Dedifferentiated amniotic fluid mesenchymal stem cell (primary cell): ENCODE measurements around the gene GBGT1.

Experiments used
- DNase-seq: peaks from one replicate; pipeline ENCODE4 v3.0.0-alpha.2; 2016; ENCODE audit errors: extremely low spot score

The GBGT1 gene

DNA sequence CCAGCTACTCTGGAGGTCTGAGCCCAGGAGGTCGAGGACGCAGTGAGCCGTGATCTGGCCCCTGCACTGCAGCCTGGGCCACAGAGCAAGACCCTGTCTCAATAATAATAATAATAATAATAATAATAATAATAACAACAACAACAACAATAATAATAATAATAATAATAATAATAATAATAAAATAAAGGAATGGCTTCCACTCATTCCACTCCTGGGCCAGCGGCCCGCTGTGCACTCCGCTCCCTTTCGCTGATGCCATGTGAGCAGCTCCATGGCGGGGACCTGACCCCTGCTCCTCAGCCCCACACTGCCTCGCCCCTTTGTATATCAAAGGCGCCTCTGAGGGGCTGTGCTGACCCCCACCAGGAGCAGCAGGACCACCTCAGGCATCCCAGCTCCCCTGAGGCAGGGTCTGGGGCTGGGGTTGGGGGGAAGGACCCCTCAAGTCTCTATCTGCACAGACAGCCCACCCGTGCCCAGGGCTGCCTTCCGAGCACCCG is 20.0 kb downstream of the GBGT1 start:
- no peak for DNase-seq

GRCh38 chr9:133142684-133143622 is 20.8 kb downstream of the GBGT1 start:
- DNase-seq = no peak

GRCh38 chr9:133141833-133142595 is 21.7 kb downstream of the GBGT1 start:
- DNase-seq = no peak

DNA sequence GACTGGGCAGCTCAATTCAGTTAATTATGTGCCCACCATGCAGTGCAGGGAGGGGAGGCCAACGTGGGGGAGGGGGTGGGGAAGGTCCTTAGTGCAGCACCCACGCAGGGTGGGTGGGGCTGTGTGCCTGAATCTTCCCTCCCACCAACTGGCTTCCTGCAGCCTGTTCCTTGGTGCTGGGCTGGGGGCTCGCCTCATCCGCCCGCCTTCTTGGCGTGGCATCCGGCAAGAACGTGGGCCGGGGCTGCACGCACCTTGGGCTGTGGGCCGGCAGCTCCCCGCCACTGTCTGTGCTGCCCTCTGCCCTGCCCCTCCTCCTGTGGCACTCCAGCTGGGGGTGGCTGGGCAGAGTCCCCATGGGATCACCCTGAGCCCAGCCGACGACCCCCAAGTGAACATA is 23.1 kb downstream of the GBGT1 start:
- no peak for DNase-seq

DNA sequence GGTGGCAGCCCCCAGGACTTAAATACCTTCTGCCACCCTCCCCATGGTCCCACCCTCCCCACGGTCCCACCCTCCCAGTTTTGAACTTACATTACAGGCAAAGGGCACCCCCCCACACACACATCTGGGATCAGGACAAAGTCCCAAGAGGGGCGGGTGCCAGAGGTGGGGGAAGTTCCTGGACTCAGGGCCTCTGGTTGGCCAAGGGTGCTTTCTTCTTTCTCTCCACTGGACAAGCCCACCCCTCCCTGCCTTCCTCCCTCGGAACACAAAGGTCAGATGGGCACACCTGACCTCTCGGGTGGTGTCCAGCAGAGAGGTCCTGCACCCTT is 23.6 kb downstream of the GBGT1 start:
- no peak for DNase-seq

DNA sequence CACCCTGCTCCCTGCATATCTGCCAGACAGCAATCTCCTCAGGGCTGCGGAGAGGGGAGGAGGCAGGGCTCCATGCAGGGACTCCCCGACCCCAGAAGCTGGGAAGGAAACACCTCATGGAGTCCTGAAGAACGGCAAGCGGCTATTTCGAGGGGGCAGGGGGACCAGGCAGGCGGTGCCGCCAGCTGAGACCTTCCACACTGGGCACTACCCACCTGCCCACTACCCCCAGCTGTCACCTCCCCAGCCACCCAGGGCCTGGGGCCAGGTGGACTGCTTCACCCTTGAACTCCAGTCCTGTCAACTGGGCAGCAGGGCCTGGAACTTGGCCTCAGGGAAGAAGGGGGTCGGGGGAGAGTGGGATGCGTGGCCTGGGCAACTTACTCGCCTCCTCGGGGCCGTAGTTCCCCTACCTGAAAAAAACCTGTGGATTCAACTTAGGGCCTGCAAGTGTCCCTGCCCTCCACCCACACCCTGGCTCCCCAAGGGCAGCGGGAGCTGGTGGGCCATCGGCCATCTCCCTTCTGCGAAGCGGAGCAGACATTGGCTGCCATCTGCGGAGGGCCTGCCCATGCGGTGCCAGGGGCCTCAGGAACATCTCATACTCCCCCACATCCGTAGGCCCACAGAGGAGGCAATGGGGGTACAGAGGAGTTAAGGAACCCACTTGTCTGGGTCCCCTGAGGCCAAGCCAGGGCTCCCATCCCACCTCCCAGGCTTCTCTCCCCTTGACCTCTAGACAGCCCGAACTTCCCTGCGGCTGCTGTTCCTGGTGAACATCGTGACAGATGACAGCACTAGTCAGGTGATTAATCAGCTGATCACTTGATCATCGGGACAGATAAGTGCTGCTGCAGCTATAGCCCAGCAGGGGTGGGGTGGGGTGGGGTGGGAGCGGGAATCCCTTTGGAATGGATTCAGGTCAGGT is 24.2 kb downstream of the GBGT1 start:
- no peak for DNase-seq

- no peak for DNase-seq
These were observed 26.1 kb downstream of the GBGT1 start for GRCh38 chr9:133137451-133138231.

GRCh38 chr9:133135146-133135745 is 28.5 kb downstream of the GBGT1 start:
- peak; percentile 48 for DNase-seq

GRCh38 chr9:133134388-133135145 is 29.1 kb downstream of the GBGT1 start:
- DNase-seq = no peak

DNA sequence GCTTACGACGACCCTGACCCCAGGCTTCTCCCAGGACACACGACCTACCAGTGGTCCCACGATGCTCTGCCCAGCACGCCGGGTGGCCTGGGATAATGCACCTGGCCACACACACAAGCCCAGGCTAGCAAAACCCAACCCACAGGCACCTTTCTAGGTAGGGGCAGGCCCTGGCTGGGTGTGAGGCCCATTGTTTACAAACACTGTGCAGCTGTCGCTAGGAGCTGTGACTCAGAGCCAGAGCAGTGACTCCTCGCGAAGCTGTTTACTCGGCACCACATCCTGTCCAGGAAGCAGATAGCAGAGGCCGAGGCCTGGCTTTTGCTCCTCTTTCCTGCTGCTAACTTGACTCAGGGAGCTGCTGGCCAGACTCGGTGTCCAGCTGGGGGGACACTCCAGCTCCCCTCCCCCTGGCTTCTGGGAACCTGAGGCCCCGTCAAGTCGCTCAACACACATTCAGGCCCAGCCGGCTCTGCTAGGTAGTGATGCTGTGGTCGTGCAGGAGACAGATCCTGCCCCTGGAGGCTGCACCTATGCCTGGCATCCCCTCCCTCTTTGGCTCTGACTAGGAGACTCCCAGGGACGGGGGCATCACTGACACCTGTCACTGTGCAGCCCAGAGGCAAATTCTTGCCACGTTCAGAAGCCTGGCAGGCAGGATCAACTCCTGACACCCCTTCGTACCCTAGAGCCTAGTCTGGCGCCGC is 29.9 kb downstream of the GBGT1 start:
- DNase-seq = peak; percentile 86

DNA sequence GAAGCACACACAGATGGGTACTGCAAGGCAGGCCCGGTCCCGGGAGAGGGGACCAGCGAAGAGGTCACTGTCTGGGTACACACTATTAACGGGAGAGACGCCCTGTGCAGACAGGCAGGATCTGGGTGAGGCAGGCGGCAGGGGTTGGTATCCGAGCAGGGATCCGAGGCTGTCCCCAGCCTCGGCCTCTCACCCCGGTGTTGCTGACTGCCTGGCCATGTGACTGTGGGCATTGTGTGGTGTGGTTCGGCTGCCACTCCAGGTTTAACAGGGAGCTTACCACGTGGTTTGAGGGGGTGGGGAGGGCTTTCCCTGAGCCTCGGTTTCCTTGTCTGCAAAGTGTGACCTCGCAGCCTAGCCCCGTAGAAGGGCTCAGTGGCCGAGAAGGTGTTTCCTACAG is 31.5 kb downstream of the GBGT1 start:
- no peak for DNase-seq

DNA sequence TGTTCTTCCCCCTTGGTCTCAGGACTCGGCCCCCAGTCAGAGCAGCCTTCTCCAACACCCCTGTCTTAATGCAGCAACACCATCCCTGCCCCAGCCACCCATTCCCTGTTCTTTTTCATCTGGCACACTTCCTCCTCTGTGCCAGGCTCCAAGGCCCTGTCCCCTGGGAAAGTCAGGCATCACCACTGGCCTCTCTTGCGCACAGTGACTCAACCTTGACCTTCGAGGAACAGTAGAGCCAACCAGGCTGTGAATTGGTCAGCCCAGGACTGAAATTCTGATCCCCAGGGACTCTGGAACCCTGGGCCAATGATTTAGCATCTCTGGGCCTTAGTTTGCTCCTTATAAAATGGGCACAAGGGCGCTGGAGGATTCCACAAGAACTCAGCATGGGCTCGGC is 32.2 kb downstream of the GBGT1 start:
- DNase-seq = no peak

DNA sequence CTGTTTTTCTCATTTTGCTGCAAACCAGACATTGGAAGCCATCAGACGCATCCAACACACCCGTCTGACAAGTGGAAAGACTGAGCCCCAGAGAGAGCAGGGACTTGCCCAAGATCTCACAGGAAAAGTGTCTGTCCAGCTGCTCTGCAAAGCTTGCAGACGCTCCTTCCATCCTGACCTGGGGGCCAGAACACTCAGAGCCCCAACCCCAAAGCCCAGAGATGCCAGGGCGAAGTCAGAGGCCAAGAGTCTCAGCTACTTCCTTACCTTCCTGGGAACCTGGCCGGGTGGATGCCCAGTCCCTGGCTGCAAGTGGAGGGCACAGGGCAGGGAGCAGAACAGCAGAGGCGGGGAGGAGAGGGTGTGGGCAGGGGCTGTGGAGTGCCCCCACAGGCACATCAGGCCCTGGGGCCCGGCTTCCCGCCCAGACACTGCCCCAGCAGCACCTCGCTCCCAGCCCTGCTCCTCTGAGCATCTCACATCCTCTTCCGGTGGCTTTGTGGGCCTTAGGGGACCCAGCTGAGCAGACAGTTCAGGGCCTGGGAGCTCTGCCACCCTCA is 32.9 kb downstream of the GBGT1 start:
- DNase-seq = no peak

DNA sequence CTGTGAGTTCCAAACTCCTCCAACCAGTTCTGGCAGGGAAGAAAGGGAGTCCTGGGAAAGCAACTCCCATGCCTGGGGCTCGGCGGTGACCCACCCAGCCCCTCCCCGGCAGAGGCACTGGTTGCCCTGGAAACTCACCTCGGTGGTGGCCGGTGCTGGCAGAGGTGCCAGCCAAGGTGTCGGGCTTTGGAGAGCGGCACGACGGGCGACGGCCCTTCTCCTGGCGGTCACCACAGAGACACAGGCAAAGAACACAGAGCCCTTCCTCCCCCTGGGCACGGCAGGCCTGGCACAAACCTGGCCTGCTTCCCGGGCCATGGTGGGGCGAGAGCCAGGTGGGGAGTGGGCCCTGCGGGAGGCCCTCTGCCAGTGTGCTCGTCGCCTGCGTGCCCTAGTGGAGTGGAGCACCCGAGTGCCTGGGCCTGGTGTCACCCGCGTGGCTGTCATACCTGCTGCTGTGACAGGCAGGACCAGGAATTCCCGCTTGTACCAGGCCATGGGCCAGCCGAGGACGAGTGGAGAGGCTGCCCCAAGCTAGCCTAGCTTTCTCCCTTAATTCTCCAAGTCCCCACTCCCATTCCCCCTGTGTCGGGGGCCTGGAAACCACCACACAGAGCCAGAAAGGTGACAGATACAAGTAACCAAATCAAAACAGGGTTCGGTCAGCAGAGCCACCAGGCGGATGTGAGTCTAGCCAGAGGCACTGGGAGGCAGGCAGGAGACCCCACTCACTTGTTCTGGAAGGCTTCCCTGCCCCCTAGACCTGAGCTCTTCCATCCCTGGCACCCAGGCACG is 34.5 kb downstream of the GBGT1 start:
- DNase-seq = no peak

GRCh38 chr9:133128152-133128551 is 35.6 kb downstream of the GBGT1 start:
- no peak for DNase-seq

DNA sequence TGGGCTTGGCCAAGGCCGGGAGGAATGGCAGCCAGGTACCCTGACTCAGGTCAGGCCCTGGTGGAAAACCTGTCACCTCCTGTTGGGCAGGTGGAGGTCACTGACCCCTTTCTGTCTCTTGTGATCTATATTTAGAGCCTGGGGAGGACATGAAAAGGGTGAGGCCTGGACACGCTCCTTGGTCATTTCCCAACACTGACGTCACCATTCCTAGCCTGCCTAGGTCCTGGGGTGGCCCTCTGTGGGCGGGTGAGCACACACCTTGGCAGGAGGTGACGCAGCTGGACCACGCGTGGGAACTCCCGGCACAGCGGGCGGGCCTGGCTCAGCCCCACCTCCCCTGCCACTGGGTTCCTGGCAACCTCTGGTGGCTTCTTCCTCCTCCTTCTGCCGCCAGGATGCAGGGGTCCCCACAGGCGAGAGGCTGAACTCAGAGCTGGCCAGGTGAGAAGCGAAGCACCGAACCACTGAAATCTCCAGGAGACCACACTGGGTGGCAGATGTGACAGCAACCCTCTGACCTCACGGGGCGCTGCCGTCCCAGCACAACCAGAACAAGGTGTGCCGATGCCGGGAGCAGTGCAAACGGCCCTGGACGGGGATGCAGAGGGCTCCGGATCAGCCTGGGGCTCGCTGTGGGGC is 36.3 kb downstream of the GBGT1 start:
- no peak for DNase-seq

DNA sequence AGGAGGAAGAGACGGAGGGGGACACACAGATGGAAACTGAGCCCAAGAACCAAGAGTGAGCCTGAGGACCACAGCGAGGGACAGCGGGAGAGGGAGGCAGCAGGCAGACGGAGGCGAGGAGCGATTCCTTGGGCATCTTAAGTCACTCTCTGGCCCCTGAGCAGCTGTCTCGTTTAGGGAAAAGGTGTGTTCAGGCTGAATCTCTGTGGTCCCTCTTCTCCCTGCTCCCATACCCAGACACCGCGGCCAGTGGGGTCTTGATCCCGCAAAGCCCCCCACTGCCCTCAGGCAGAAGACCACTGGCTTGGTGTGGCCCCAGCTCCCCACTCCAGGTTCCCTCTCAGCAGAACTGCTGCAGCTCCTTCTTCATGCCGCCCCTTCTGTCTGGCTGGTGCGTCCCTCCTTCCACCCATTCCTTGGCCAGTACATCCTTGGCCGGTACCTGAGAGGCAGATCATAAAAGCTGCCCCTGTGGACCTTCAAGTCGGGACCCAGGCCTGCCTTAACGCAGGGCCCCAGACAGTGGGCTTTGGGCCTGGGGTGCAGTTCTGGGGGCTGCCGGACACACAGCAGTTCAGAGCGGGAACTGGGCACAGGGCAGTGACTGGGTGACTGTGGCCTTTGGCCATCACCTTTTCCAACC is 36.9 kb downstream of the GBGT1 start:
- DNase-seq = no peak
